HTR-8/SVneo (cell line): Measurements from ENCODE around the gene SLC25A10.

Experiments
- DNase-seq: peaks from one replicate; pipeline ENCODE4 v3.0.0; 2011; ENCODE audit warnings: low spot score, mixed read lengths; ENCODE audit not compliant: insufficient read length
- FAIRE-seq: peaks from 2 replicates; lab custom pipeline; 2011; peaks lifted over from hg19 to GRCh38; lab: Jason Lieb, UNC

Gene SLC25A10

DNA sequence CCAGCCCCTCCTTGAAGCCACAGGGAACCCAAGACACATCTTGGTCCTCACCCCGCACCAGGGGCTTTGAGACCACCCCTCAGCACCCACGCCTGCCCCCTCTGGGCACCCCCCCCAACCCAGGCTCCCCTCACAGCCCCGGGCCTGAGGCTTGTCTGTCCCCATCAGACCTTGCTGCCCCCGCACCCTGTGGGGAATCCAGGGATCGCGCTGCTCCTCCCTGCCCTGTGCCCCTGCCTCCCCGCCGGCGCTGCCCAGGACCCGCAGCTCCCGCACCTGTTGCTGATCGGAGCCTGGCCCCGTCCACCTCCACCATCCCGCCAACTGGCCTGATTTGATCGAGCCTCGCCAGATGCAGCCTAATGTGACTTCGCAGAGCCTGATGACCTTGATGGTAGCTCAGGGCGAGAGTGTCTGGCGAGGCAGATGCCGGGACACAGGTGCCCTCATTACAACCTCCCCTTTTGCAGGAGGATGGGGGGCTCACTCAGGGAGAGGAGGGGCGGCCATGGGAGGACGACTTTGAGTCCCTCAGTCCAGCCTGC lies 29.0 kb downstream of the SLC25A10 start:
- no peak for FAIRE-seq

DNA sequence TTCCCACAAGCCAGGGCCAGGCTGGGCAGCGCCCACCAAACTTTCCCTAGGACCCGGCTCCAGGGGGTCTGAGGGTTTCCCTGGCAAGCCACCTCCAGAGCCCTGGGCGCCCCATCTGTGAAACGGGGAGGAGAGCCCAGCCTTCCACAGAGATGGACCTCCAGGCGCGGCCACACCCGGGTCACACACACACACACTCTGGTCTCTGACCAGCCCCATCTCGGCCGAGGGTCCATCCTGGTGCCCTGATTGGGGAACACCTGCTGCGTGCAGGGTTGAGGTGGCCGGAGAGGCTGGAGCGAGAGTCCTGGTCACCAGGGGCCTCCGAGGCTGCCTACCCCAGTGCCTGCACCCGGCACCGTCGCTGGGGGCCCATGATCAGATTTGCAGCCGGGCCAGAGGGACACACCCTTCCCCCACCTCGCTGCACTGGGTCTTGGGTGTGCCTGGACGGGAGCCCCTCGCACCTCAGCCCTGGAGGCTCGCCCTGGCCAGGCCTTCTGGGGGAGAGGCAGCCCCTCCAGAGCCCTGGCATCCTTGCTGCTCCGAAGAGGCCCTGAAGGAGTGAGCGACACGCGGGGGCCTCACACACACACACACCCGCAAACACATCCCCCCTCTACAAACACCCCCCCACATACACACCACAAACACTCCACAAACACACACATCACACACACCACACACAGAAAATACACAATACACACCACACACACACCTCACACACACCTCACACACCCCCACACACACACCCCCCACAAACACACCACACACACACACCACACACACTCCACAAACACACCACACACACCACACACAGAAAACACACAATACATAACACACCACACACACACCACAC lies 29.7 kb downstream of the SLC25A10 start:
- DNase-seq (no peak), FAIRE-seq (no peak)

More for the DNA sequence above, 29.0 kb downstream of the SLC25A10 start:
- DNase-seq = no peak
